HG03565 (cell line): ENCODE data around the gene RARRES2.
"Not testable (repeated sequence)": the region's sequence is repeated elsewhere in the genome, so short reads cannot be mapped to it uniquely, and the experiment has no call there.

ENCODE experiments used
- ATAC-seq: cut with Tn5 transposase; IDR thresholded peaks from one replicate; pipeline ENCODE4 v1.9.1; 2021; ENCODE audit warnings: mild to moderate bottlenecking, moderate library complexity; ENCODE audit not compliant: unreplicated experiment

The RARRES2 gene

GRCh38 chr7:150295614-150296013, 45.8 kb downstream of the RARRES2 start:
- ATAC-seq, result not testable (repeated sequence)

DNA sequence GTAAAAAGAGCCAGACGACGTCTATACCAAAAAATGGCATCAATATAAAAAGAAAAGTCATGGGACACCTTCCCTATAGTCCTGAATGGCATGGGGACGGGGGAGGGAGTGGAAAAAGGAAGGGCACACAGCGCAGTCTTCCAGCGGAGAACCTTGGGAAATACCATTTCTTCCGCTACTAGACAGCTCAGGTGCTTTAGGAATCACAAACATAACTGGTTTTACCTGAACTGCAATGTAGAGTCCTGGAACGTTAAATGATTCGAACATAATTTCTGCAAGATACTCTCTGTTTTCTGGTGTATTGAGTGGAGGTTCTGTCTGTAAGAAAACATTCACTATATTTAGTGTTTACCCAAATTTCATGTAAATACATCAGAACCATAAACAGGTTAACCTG, 46.4 kb downstream of the RARRES2 start:
- not testable (repeated sequence) for ATAC-seq

DNA sequence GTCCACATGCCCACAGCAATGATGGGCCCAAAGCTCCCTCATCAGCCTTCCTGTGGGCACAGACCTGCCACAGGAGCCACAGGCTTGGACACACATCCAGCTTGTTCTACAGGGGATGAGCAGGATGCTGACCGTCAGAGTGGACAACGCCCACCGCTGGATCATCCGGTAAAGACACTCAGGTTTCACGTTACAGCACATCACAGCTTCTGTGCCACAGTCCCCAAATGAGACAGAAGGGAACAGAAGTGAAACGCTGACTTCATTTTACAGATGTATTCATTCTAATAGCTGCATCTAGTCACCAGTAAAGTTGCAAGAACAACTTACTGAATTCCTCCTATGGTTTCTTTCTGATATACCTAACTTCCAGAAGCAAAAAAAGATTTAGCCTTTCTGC, 51.1 kb downstream of the RARRES2 start:
- ATAC-seq, result peak; percentile 53

DNA sequence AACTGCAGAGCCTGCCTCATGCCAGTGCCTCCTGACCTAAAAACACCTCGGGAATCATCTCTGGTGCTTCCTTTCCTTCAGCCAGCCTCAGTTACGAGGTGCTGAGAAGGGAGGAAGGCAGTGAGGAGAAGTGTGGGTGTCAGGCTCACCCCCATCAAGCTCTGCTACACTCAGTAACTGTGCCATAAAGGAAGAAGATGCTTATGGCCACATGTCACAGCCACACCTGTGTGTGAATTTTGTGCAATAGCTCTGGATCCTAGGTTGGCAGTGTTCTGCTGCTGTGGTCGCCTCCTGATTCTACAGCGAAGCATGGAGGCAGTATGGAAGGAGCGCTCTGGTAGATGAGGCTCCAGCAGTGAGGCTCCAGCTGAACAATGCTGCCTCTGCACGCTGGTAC, 52.6 kb downstream of the RARRES2 start:
- ATAC-seq, result not testable (repeated sequence)
